GM12873 (cell line): ENCODE data around the gene EXOC4.

Source experiments
- TF ChIP-seq, protein P1 (sequence below): IDR thresholded peaks from 2 replicates; pipeline ENCODE4 v1.5.1; 2012; ENCODE audit warnings: low read depth, mild to moderate bottlenecking, moderate library complexity, low read length, control low read depth; ENCODE audit not compliant: insufficient read depth; ENCODE audit errors: missing control alignments

Gene EXOC4

DNA sequence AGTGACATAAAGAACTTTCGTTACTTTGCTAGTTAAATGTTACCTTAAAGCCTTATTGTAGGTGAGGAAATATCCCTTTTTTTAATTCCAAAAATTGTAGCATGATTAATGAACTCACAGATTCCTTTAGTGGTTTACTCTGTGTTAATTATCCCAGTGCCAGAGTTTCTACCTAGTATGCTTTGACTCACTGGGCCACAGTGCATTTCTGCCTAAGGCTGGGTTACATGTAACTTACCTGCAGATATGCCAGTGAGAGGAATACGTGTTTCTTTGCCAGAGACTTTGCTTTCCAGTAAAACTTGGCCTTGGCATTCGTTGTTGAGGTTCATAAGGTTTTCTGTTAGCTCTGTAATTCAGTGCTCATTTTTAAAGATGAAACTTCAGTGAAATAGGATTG is 493.4 kb downstream of the EXOC4 start:
- TF ChIP-seq, protein P1, sequence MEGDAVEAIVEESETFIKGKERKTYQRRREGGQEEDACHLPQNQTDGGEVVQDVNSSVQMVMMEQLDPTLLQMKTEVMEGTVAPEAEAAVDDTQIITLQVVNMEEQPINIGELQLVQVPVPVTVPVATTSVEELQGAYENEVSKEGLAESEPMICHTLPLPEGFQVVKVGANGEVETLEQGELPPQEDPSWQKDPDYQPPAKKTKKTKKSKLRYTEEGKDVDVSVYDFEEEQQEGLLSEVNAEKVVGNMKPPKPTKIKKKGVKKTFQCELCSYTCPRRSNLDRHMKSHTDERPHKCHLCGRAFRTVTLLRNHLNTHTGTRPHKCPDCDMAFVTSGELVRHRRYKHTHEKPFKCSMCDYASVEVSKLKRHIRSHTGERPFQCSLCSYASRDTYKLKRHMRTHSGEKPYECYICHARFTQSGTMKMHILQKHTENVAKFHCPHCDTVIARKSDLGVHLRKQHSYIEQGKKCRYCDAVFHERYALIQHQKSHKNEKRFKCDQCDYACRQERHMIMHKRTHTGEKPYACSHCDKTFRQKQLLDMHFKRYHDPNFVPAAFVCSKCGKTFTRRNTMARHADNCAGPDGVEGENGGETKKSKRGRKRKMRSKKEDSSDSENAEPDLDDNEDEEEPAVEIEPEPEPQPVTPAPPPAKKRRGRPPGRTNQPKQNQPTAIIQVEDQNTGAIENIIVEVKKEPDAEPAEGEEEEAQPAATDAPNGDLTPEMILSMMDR: no peak

DNA sequence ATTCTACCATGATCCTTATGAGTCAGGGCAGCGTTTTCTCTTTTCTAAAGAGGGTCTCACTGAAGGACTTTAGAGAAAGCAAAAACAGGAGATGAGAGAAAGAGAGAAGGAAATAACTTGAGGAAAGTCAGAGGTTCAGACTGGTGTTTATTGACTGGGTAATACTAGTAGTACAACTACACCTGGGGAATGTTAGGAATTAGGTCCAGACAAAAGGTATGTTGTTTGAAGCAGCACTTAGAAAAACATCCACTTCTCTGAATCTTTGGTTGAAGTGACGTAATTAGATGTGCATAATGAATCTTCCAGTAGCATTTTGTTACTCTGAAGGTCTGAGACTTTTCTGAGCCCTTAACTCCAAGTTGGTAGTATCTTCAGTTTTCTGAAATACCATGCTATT is 494.0 kb downstream of the EXOC4 start:
- TF ChIP-seq, protein P1: no peak

DNA sequence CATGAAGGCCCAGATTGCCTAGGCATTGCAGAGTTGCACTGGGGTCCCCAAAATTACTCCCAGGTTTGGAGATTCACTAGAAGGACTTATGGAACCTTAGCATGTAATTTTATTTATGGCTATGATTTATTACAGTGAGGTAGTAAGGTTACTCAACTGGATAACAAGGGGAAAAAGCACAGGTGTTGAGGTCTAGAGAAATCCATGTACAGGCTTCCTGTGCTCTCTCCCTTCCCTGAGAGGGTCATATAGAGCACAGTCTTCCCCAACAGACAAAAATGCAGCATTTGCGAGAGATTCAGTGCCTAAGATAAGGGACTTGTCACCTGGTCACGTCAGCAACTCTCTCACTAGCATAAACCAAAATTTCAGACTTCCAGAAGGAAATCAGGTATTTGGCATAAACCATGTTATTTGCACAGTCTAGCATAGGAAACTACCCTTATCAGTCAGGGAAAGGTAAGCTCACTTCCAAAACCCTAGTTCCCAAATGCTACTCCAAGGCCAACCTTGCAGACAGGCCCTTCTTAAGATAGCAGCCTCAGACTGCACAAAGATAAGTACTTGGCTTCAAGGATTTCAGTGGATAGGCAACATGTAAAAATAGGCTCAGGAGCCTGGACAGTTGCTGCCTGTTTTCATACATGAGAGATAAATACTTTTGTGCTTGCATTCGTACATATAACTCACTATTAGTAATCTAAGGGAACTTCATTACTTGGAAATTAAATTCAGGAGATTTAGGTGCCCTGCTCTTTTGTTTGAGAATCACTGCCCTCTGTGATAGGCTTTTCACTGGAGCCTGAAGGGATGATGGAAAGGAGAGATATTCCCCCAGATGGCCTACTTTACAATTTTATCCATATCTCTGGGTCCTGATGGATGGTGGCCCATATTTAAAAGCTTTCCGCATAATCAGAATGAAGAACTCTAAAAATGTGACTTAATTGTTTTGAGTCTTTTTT is 495.8 kb downstream of the EXOC4 start:
- TF ChIP-seq, protein P1: no peak

DNA sequence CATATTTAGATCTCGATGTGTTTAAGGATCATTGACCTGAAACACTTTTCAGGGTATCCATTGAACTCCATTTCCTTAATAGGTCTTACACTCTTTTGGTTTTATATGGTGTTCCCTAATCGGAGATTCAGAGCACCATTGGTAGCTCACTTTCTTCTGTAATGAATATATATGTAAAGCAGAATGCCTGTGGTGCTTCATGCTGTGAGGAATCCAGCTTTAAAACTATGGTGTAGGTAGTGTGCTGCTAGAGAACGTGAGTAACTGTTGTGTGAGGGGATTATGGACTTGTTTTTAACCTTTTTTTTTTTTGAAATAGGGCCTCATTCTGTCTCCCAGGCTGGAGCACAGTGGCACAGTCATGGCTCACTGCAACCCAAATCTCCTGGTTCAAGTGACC is 497.4 kb downstream of the EXOC4 start:
- TF ChIP-seq, protein P1: no peak

DNA sequence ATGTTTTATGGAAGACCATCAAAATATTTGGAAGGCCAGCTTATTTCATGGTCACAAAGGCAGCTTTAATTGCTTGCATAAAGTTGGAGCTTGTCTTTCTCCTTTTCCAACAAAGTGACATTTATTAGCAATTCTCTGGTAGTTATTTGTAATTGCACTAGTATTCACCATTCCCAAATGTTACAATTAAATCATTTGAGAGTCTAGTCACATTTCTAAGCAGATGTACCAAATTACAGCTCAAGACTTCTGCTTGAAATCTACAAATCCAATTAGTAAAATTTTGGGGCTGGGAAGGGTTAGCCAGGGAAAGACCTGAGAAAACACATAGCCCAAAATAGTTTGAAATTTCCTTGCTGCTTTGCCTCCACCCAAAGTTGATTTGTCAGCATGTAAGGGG is 498.2 kb downstream of the EXOC4 start:
- TF ChIP-seq, protein P1: no peak

DNA sequence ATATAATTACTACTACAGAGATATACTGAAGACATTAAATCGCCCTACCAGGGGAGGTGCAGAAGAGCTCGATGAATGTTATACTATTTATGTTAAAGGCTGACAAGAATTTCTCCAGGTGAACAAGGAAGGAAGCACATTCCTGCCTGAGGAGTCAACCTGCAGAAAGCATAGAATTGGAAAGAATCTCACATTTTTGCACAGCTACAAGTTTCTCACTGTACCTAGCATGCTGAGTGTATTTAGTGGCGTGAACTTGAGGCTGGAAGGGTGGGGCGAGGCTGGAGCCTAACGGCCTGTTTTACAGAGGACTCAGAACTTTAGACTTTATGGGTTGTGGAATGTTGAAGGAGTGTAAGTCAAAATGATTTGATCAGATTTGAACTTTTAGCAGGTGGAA is 500.6 kb downstream of the EXOC4 start:
- TF ChIP-seq, protein P1: no peak

DNA sequence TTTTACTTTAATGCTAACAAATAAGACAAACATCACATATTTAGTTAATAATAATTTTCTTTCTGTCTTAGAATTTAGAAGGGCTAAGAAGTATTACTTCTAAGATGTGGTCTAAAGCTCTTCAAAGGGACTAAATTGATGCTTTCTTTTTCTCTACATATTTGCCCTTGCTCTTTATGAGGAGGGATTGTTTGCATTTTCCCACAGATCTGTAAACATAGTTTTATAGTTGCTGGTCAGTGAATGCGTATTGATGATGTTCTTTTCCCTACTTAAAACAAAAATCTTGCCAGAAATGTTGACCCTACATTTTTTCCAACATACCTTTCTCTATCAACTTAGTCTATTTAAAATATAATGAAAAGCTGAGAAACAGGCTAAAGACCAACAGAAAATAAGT is 501.8 kb downstream of the EXOC4 start:
- TF ChIP-seq, protein P1: no peak
